ENCODE data around the gene NNMT. TPM values are rescaled to one million over a fixed set of nuclear protein-coding genes. Genes with fewer than 3 reads are reported as not detected.

The NNMT gene
- total and polyA plus RNA-seq, 2 donors (not counting 1 experiment from before 2014, with no cell fraction given), result not detected

GRCh38 chr11:114289779-114290178, 6.4 kb upstream of the NNMT start:
- no peak overlapping the region for H3K4me2 ChIP-seq (replicated peaks; ENCODE audit: low read depth, low read length, poor library complexity, severe bottlenecking)
- intact Hi-C loops (cut with micrococcal nuclease), result no loop called here
- H3K27me3 ChIP-seq (replicated peaks in 1 of 4; ENCODE audit: control extremely low read depth in 1 of 4, control insufficient read depth in 3 of 4, insufficient read depth in 4 of 4, low read length in 3 of 4), result no peaks in the 10 kb centered on the region
- TF ChIP-seq EZH2 (IDR thresholded peaks at IDR 0.05; ENCODE audit: borderline replicate concordance, insufficient read depth, low read depth, low read length, poor library complexity, severe bottlenecking) (no peak), CTCF (IDR thresholded peaks at IDR 0.05) (no peak)
- WGBS (ENCODE audit: insufficient coverage), result 58% methylated on average over 1 of the region's 5 CpGs
- no peak for ATAC-seq (ENCODE audit: low read depth)
- no peak overlapping the region for H3K27ac ChIP-seq (ENCODE audit: low read length in 2 of 2)
- no peak overlapping the region for H2AFZ ChIP-seq (ENCODE audit: insufficient read depth, low read depth, low read length, poor library complexity, severe bottlenecking)
- H3K9me3 ChIP-seq (ENCODE audit: control extremely low read depth in 1 of 3, control insufficient read depth in 2 of 3, insufficient read depth in 1 of 3, low read length in 2 of 3), result no peaks in the 10 kb centered on the region
- H3K4me3 ChIP-seq (ENCODE audit: control extremely low read depth in 1 of 5, extremely low read depth in 1 of 5, insufficient read depth in 1 of 5, low read depth in 2 of 5, low read length in 4 of 5), result no peak overlapping the region
- CTCF ChIA-PET, result interaction anchor here (0.9 to 1.2 kb wide), 2 partner anchors 9 to 29 kb away, joined by 3 read pairs; no protein-coding TSS in a partner anchor
- no peaks in the 10 kb centered on the region for H3K4me1 ChIP-seq (ENCODE audit: control insufficient read depth in 2 of 2, insufficient read depth in 2 of 2, low read length in 2 of 2)
- no peak overlapping the region for H3K27ac Mint-ChIP-seq
- H3K79me2 ChIP-seq (ENCODE audit: control insufficient read depth, insufficient read depth, low read length), result no peaks in the 10 kb centered on the region
- no peaks in the 10 kb centered on the region for H3K36me3 ChIP-seq (replicated peaks in 1 of 2; ENCODE audit: control extremely low read depth in 1 of 2, control insufficient read depth in 1 of 2, extremely low read depth in 1 of 2, insufficient read depth in 2 of 2, low read length in 1 of 2)
- peaks cover 23% of the 10 kb centered on the region for H3K27me3 Mint-ChIP-seq
- H4K20me1 ChIP-seq (ENCODE audit: control insufficient read depth, insufficient read depth, low read length, poor library complexity, severe bottlenecking), result no peaks in the 10 kb centered on the region
- no peaks in the 10 kb centered on the region for H3K4me1 Mint-ChIP-seq
- H3K9ac ChIP-seq (ENCODE audit: low read length), result no peak overlapping the region
- no peak overlapping the region for H3K4me3 Mint-ChIP-seq
- POLR2A ChIA-PET, result no interaction called here
- no peaks in the 10 kb centered on the region for H3K9me3 Mint-ChIP-seq (ENCODE audit: insufficient read depth)
- DNase-seq, result no peak

- Mint-ChIP-seq H3K27me3 (peaks cover 27% of the 10 kb centered on the region), H3K4me3 (no peak overlapping the region), H3K4me1 (no peaks in the 10 kb centered on the region), H3K9me3 (ENCODE audit: insufficient read depth) (no peaks in the 10 kb centered on the region), H3K27ac (no peak overlapping the region)
- 100% methylated on average over 1 of the region's 2 CpGs for WGBS (ENCODE audit: insufficient coverage)
- Histone ChIP-seq H4K20me1 (ENCODE audit: control insufficient read depth, insufficient read depth, low read length, poor library complexity, severe bottlenecking) (no peaks in the 10 kb centered on the region), H3K27me3 (replicated peaks in 1 of 4; ENCODE audit: control extremely low read depth in 1 of 4, control insufficient read depth in 3 of 4, insufficient read depth in 4 of 4, low read length in 3 of 4) (no peaks in the 10 kb centered on the region), H2AFZ (ENCODE audit: insufficient read depth, low read depth, low read length, poor library complexity, severe bottlenecking) (no peak overlapping the region), H3K27ac (ENCODE audit: low read length in 2 of 2) (no peak overlapping the region), H3K36me3 (replicated peaks in 1 of 2; ENCODE audit: control extremely low read depth in 1 of 2, control insufficient read depth in 1 of 2, extremely low read depth in 1 of 2, insufficient read depth in 2 of 2, low read length in 1 of 2) (no peaks in the 10 kb centered on the region), H3K9me3 (ENCODE audit: control extremely low read depth in 1 of 3, control insufficient read depth in 2 of 3, insufficient read depth in 1 of 3, low read length in 2 of 3) (no peaks in the 10 kb centered on the region), H3K9ac (ENCODE audit: low read length) (no peak overlapping the region), H3K79me2 (ENCODE audit: control insufficient read depth, insufficient read depth, low read length) (no peaks in the 10 kb centered on the region), H3K4me2 (replicated peaks; ENCODE audit: low read depth, low read length, poor library complexity, severe bottlenecking) (no peak overlapping the region), H3K4me3 (ENCODE audit: control extremely low read depth in 1 of 5, extremely low read depth in 1 of 5, insufficient read depth in 1 of 5, low read depth in 2 of 5, low read length in 4 of 5) (no peak overlapping the region), H3K4me1 (ENCODE audit: control insufficient read depth in 2 of 2, insufficient read depth in 2 of 2, low read length in 2 of 2) (no peaks in the 10 kb centered on the region)
- no peak for DNase-seq
- TF ChIP-seq EZH2 (IDR thresholded peaks at IDR 0.05; ENCODE audit: borderline replicate concordance, insufficient read depth, low read depth, low read length, poor library complexity, severe bottlenecking), result no peak
- no peak for TF ChIP-seq CTCF (IDR thresholded peaks at IDR 0.05)
- intact Hi-C loops (cut with micrococcal nuclease), result no loop called here
- ATAC-seq (ENCODE audit: low read depth), result no peak
- POLR2A ChIA-PET, result interaction anchor here (0.5 kb wide), 1 partner anchor 57 kb away, joined by 3 read pairs; no protein-coding TSS in a partner anchor
- CTCF ChIA-PET, result interaction anchor here (1.2 kb wide), 1 partner anchor 30 kb away, joined by 3 read pairs; no protein-coding TSS in a partner anchor
Measured at GRCh38 chr11:114290503-114291235, 5.5 kb upstream of the NNMT start.

All from B cell (primary cell).